Measurements from ENCODE around the gene C13orf42.

DNA sequence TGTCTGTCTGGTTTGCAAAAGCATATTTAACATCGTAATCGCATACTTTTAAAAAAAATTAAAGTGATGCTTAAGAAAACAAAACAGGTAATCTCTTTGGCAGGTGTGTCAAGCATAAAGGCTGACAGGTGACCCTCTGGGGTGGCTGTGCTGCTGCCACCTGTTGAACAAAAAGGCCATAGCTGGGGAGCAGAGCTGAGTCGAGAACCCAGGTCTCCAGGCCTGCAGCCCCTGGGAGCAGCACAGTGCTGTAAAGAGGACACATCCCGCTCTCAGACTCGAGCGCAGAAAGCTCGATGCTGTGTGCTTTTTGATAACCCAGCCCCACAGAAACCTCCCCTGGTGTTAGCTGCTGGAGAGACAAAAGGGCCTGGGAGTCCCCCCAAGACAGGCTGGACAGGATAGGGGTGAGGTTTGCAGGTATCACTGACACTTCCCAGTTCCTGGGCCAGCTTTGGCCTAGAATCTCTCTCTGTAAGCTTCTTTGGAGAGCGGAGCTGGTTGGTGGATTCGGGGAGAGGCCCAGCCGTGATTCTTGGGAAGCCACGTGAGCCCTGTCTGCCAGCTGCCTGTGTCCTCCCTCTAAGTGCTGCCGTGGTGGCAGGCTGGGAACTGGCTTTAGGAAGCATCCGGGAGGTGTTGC lies 66.9 kb downstream of the C13orf42 start:
- TF ChIP-seq, protein P1, sequence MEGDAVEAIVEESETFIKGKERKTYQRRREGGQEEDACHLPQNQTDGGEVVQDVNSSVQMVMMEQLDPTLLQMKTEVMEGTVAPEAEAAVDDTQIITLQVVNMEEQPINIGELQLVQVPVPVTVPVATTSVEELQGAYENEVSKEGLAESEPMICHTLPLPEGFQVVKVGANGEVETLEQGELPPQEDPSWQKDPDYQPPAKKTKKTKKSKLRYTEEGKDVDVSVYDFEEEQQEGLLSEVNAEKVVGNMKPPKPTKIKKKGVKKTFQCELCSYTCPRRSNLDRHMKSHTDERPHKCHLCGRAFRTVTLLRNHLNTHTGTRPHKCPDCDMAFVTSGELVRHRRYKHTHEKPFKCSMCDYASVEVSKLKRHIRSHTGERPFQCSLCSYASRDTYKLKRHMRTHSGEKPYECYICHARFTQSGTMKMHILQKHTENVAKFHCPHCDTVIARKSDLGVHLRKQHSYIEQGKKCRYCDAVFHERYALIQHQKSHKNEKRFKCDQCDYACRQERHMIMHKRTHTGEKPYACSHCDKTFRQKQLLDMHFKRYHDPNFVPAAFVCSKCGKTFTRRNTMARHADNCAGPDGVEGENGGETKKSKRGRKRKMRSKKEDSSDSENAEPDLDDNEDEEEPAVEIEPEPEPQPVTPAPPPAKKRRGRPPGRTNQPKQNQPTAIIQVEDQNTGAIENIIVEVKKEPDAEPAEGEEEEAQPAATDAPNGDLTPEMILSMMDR (IDR thresholded peaks at IDR 0.05): no peak
- TF ChIP-seq POLR2A (IDR thresholded peaks at IDR 0.05): no peak
